Activated CD4-positive, alpha-beta T cell treated with anti-CD3 and anti-CD28 coated beads for 1 hour (primary cell): ENCODE data around the gene ASIP.
"Not testable (repeated sequence)": the region's sequence is repeated elsewhere in the genome, so short reads cannot be mapped to it uniquely, and the experiment has no call there.

Experiments used
- DNase-seq: peaks from one replicate; pipeline ENCODE4 v3.0.0-alpha.2; 2020

The ASIP gene

DNA sequence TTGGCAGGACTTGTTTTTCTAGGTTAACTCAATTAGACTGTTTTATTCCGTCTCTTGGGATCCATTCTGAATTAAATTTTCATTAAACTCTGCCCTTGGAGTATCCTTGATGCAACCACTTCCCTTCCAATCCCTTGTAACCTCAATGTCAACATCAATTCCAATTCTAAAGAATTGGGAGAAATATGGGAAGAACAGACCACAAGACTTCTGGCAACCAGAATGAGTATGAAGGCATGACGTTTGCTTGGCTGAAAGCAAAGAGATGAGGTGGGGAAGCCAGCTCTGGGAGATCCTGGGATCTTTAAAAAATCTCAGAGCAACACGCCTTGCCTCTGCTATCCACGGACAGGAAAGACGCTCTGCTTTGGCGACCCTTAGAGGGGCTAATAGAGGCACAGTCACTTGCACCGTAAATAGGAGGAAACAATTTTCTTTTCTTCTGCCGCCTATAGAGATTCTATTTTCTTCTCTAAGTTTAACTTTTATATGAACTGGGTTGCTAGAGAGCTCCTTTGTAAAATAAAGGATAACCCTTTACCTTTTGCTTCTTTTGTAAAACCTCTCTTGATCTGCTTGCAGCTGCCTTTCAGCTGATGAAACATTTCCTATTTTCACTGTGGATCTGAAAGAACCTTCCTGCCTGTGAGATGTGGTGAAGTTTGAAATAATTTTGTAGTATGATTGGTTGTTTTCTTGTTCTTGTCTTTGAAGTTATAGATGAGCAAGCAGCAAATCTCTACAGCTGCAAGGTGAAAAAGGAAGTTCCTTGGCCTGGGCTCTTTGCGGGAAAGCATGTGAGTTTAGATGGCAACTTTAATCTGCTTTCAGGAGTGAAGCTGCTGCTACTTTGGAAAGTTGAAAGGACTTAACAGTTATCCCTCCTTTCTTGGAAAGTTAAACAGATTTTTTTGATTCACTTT, at the start of gene ASIP:
TSS of gene ASIP (plus strand) at position 731 of the 923 bp plus-strand sequence. CDS start 18,952 bp downstream, outside the sequence.
- no peak for DNase-seq

DNA sequence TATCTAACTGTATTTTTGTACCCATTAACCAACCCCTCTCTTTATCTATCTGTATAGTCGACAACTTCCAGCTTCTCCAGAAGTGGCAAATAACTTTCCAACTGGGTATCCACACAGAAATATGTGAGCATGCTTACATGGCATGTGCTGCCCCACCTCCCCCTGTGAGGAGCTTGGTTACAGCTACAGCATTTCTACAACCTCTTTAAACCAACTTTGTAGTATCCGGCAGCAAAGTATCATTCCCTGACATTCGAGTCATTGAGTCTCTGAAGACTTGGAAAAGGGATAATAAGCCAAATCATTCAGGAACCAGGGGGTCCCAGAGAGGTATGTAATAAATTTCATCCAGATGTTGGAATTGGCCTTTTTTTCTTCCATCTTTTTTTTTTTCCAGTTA, 48.2 kb upstream of the ASIP start:
- DNase-seq, result no peak

GRCh38 chr20:34199183-34199582, 42.0 kb upstream of the ASIP start:
- no peak for DNase-seq

- DNase-seq, result no peak
These were observed 41.2 kb upstream of the ASIP start for GRCh38 chr20:34200023-34200422.

DNA sequence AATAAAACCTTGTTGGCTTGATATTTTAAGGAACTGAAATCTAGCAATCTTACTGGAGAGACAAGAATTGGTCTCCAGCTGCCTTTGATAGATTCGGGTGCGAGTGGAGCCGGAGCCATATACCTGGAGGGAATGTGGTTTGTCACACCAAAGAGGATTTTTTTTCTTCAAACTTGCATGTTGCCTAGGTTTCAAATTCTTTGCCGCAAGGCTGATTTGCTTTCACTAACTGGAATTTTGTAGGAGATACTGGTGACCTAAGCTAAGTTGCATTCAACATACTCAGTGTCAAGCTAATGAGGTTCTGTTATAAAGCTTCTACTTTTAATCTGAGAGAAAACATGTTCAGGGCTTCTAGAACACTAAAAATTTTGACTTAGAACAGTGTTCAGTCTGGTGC, 39.7 kb upstream of the ASIP start:
- no peak for DNase-seq

DNA sequence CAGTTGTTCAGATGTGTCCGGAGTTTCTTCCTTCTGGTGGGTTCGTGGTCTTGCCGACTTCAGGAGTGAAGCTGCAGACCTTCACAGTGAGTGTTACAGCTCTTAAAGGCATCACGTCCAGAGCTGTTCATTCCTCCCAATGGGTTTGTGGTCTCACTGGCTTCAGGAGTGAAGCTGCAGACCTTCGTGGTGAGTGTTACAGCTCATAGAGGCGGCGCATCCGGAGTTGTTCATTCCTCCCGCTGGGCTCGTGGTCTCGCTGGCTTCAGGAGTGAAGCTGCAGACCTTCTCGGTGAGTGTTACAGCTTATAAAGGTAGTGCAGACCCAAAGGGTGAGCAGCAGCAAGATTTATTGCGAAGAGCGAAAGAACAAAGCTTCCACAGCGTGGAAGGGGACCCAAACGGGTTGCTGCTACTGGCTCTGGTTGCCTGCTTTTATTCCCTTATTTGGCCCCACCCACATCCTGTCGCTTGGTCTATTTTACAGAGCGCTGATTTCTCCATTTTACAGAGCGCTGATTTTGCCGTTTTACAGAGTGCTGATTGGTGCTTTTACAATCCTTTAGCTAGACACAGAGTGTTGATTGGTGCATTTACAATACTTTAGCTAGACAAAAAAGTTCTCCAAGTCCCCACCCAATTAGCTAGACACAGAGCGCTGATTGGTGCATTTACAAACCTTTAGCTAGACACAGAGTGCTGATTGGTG, 35.9 kb upstream of the ASIP start:
- DNase-seq, result not testable (repeated sequence)

DNA sequence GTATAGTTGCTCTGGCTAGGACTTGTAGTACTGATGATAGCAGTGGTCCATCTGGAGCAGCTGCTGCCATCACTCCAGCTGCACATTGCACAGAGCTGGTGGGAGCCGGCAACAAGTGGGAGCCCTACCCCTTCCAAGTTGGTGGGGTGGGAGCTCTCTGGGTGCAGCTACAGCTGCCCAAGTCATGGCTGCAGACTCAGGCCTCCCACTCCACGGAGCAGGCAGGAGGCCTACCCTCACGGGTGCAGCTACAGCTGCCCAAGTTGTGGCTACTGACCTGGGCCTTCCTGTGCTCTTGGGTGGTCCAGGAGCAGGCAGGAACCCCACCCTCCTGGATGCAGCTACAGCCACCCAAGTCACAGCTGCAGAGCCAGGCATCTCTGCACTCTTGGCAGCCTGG, 32.1 kb upstream of the ASIP start:
- DNase-seq, result no peak

- DNase-seq, result no peak
These were observed 31.0 kb upstream of the ASIP start for GRCh38 chr20:34210271-34210670.

GRCh38 chr20:34211591-34211990, 29.6 kb upstream of the ASIP start:
- no peak for DNase-seq

GRCh38 chr20:34213213-34213612, 28.0 kb upstream of the ASIP start:
- DNase-seq, result no peak

DNA sequence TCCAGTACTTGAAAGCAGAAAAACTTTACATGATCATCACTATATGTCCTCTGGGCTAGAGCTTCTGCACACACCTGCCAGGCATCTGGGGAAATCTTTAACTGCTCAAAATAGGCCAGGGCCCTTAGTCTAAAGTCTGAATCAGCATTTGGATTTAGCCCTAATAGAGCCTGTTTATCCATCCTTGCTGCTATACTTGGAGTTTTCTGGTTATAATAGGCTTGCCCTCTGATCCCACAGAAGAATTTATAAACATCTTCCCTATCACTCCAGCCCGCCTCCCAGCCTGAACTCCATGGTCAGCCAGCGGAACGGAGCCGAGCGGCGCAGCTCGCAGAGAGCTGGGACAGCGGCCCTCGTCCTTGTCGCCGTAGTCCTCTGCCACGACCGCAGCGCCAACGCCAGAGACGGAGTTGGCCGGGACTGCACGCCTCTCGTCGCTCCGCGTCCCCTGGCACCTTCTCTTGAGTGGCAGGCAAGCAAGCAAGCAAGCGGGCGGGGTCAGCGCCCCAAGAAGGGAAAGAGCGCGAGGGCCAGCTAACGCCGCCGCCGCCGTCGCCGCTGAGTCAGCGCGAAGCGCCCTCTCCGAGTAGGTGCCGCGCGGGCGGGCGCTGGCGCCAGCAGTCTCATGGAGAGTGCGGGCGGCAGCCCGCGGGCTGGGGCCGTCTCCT, 25.4 kb upstream of the ASIP start:
- peak; percentile 14 for DNase-seq

- DNase-seq, result no peak
These were observed 24.9 kb upstream of the ASIP start for GRCh38 chr20:34216382-34216742.

- no peak for DNase-seq
These were observed 20.7 kb upstream of the ASIP start for GRCh38 chr20:34220561-34220960.

- DNase-seq, result no peak
These were observed 19.0 kb upstream of the ASIP start for GRCh38 chr20:34222208-34222607.

- DNase-seq, result not testable (repeated sequence)
These were observed 17.0 kb upstream of the ASIP start for GRCh38 chr20:34224251-34224650.

DNA sequence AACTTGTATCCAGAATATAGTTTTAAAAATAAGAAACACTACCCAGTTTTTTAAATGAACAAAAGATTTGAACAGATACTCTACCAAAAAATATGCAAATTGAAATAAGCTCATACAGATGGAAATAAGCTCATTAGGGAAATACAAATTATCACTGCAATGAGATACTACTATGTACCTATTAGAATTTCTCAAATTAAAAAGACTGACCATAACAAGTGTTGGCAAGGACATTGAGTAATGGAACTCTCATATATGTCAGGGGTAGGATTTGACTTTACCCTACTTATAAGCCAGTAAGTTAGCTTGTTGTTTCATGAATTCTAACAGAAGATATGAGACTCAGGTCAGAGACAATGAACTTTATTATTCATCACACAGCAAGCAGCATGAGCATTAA, 9.6 kb upstream of the ASIP start:
- no peak for DNase-seq

- DNase-seq, result no peak
These were observed 8.6 kb upstream of the ASIP start for GRCh38 chr20:34232494-34233087.

GRCh38 chr20:34233687-34234086, 7.5 kb upstream of the ASIP start:
- no peak for DNase-seq

DNA sequence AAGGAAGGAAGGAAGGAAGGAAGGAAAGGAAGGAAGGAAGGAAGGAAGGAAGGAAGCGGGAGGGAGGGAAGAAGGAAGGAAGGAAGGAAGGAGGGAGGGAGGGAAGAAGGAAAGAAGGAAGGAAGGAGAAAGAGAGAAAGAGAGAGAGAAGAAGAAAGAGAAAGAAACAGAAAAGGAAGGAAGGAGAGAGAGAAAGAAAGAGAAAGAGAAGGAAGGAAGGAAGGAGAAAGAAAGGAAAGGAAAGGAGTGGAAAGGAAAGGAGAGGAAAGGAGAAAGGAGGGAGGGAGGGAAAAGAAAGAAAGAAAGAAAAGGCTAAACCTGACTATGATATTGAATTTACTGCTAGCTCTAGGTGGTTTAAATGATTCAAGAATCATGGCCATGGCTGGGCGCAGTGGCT, 5.3 kb upstream of the ASIP start:
- no peak for DNase-seq

DNA sequence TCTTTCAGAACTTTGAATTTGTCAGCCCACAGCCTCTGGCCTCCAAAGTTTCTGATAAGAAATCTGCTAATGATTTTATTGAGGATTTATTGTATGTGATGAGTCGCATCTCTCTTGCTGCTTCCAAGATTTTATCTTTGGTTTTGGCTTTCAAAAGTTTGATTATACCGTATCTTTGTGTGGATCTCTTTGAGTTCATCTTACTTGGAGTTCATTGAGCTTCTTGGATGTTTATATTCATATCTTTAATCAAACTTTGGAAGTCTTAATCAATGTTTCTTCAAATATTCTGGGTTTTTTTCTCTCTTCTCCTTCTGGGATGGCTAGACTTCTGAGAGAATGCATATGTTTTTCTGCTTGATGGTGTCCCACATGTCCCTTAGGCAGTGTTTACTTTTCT, 3.3 kb upstream of the ASIP start:
- DNase-seq, result no peak

DNA sequence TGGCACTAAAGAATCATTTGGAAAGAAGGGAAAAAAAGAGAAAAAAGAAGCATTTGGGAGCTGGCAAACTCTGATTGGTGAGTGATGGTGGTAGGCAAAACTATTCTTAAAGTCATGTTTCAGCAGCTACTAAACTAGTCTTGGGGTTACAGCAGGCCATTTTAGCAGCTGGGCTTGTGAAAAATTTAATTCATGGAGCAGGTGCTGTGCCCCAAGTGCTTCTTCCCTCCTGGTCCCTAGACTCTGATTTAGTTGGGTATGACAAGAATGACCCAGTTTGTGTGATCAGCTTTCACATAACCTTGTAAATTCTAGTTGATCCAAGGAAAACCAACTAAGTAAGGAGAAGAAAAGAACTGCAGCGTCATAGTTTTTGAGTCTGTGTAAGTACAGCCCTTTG, 1.1 kb upstream of the ASIP start:
- DNase-seq, result no peak

DNA sequence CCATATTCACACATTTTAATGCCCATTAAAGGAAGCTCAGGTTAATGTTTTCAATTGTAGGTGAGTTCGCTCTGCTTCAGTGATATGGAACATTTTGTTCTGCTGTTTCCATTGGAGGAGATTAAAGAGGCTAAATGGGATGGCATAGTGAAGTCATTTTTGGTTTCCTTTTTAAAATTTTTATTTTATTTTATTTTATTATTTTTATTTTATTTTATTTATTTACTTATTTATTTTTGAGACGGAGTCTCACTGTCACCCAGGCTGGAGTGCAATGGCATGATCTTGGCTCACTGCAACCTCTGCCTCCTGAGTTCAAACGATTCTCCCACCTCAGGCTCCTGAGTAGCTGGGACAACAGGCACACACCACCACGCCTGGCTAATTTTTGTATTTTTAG, 792 bp downstream of the ASIP start:
- DNase-seq, result not testable (repeated sequence)

GRCh38 chr20:34242879-34243278, 1.7 kb downstream of the ASIP start:
- no peak for DNase-seq
